Brain microvascular endothelial cell (primary cell): Measurements from ENCODE around the gene PTPRN2.
A peak's percentile ranks its signal among the peaks of the same experiment; 100 is the strongest.
"Not testable (repeated sequence)": the region's sequence is repeated elsewhere in the genome, so short reads cannot be mapped to it uniquely, and the experiment has no call there.

Experiments
- DNase-seq: peaks from one replicate; pipeline ENCODE4 v3.0.0-alpha.2; 2020
- H3K27ac ChIP-seq: fragments of 250-450 bp; sonication (Bioruptor Pico); 2 replicates; pipeline ENCODE4 v1.5.1; 2020; ENCODE audit warnings: mild to moderate bottlenecking, moderate library complexity
- H3K27me3 ChIP-seq: fragments of 250-450 bp; sonication (Bioruptor Pico); replicated peaks from 2 replicates; pipeline ENCODE4 v1.5.1; 2020; ENCODE audit warnings: mild to moderate bottlenecking
- H3K36me3 ChIP-seq: fragments of 250-450 bp; sonication (Bioruptor Pico); replicated peaks from 2 replicates; pipeline ENCODE4 v1.5.1; 2020; ENCODE audit warnings: mild to moderate bottlenecking
- H3K4me3 ChIP-seq: 2 replicates; pipeline ENCODE4 v1.5.1; 2011; ENCODE audit warnings: low read depth, mild to moderate bottlenecking, control low read depth, low read length, moderate library complexity
- in situ Hi-C: cut with HindIII; loops from 2 replicates; pipeline ENCODE4 v1.10.0; 2017; ENCODE audit warnings: low sequenced_read_pairs, low pct_ligation_motif_present
- TF ChIP-seq, protein P1 (sequence below): IDR thresholded peaks from 2 replicates; pipeline ENCODE4 v1.5.1; 2011; ENCODE audit warnings: low read depth, mild to moderate bottlenecking, moderate library complexity, low read length, control low read depth, inconsistent platforms; ENCODE audit errors: missing control alignments

PTPRN2 gene

DNA sequence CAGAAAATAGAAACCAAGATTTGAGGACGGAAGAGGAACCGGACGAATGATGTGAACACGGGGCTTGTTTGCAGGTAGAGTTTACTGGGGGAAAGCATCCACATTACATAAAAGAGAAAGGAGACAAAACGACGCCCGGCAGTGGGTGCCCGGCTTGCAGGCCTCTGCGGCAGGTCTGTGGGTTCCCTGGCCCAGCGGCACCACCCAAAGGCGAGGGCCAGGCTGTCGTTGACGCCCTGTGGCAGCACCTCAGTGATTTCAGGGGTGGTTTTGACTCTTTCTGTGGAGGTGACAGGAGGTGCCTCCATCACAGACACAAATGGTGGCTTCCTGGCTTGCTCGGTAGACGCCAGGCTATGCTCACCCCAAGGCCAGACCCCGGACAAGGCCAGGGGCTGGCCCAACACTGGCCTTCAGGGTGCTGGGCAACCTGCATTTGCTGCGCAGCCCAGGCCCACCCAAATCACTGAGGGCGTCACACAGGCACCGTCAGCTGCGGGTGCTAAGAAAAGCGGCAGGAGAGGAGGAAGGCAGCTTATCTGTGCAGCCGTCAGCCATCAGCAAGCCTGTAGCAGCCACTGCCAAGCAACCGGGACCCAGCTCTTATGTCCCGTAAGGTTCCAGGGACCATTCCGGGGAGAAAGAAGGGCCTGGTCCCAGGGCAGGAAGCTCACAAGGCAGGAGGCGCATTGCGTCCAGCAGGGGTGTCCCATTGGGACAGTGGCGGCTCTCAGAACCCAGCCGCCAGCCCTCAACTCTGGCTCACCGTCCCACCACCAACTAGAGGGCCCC is 230.3 kb downstream of the PTPRN2 start:
- no peak for DNase-seq
- no peak overlapping the region for H3K4me3 ChIP-seq
- TF ChIP-seq, protein P1, sequence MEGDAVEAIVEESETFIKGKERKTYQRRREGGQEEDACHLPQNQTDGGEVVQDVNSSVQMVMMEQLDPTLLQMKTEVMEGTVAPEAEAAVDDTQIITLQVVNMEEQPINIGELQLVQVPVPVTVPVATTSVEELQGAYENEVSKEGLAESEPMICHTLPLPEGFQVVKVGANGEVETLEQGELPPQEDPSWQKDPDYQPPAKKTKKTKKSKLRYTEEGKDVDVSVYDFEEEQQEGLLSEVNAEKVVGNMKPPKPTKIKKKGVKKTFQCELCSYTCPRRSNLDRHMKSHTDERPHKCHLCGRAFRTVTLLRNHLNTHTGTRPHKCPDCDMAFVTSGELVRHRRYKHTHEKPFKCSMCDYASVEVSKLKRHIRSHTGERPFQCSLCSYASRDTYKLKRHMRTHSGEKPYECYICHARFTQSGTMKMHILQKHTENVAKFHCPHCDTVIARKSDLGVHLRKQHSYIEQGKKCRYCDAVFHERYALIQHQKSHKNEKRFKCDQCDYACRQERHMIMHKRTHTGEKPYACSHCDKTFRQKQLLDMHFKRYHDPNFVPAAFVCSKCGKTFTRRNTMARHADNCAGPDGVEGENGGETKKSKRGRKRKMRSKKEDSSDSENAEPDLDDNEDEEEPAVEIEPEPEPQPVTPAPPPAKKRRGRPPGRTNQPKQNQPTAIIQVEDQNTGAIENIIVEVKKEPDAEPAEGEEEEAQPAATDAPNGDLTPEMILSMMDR: no peak
- in situ Hi-C loops: no loop called here
- H3K36me3 ChIP-seq: no peaks in the 10 kb centered on the region
- H3K27ac ChIP-seq: no peak overlapping the region
- no peaks in the 10 kb centered on the region for H3K27me3 ChIP-seq

DNA sequence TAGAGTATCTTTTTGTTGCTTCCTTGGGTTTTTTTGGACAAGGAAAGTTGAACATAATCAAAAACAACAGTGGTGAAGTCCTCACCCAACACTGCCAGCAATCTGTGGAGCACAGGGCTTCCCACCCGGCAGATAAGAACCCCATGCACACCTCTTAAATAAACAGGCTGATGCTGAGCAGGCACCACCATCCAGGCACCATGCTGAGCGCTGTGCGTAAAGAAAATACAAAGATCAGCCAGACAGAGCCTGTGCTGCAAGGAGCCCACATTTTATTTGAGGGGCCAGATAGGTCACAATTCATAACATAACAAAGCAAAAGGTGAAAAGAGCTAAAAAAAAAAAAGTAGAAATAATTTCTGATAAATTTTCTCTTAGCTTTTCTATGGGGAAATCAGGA is 231.2 kb downstream of the PTPRN2 start:
- no peak for DNase-seq
- Histone ChIP-seq H3K27ac (no peak overlapping the region), H3K27me3 (no peaks in the 10 kb centered on the region), H3K36me3 (no peaks in the 10 kb centered on the region), H3K4me3 (no peak overlapping the region)
- TF ChIP-seq, protein P1: no peak
- in situ Hi-C loops: no loop called here

DNA sequence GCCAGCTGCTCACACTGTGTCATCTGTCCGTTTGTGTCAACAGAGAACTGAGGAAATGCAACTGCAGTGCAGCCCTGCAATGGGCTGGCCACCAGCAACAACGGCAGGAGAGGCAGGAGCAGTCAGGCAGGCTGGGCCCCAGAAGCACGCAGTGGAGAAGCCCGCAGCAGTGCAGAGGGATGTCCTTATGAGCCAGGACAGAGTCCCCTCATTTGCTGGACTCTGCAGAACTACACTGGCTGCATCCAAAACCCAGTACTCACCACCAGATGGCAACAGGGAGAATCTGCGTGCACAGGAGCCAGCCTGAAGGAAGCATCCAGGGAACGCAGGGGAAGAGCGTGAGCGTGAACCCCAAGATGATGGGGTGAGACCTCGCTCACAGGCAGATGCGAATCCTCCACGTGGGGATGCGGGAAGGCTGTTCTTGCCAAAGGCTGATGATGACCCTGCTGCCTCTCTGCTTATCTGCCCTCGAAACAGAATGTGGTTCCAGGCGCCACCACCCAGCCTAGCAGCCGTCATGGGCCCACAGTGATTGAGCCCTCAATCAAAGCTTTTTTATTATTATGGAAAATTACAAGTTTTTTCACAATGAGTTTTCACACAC is 232.1 kb downstream of the PTPRN2 start:
- Histone ChIP-seq H3K36me3 (no peaks in the 10 kb centered on the region), H3K27me3 (no peaks in the 10 kb centered on the region), H3K27ac (no peak overlapping the region), H3K4me3 (no peak overlapping the region)
- in situ Hi-C loops: no loop called here
- TF ChIP-seq, protein P1: peak; percentile 17
- DNase-seq: peak; percentile 5

DNA sequence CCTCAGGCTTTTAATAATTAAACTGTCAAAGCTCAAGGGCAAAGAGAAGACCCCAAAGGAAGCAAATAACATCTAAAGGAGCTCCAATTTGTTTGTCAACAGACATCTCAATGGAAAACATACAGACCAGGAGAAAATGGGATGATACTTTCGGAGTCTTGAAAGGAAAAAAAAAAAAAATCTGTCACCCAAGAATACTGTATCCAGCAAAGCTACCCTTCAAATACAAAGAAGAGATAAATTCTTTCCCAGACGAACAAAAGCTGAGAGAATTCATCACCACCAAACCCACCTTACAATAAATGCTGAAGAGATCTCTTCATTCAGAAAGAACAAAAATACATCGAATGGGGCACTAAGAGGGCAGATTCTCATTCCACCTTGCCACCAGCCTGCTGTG is 232.8 kb downstream of the PTPRN2 start:
- no peaks in the 10 kb centered on the region for H3K27me3 ChIP-seq
- in situ Hi-C loops: no loop called here
- DNase-seq: no peak
- H3K27ac ChIP-seq: no peak overlapping the region
- H3K36me3 ChIP-seq: no peaks in the 10 kb centered on the region
- TF ChIP-seq, protein P1: no peak
- H3K4me3 ChIP-seq: no peak overlapping the region

DNA sequence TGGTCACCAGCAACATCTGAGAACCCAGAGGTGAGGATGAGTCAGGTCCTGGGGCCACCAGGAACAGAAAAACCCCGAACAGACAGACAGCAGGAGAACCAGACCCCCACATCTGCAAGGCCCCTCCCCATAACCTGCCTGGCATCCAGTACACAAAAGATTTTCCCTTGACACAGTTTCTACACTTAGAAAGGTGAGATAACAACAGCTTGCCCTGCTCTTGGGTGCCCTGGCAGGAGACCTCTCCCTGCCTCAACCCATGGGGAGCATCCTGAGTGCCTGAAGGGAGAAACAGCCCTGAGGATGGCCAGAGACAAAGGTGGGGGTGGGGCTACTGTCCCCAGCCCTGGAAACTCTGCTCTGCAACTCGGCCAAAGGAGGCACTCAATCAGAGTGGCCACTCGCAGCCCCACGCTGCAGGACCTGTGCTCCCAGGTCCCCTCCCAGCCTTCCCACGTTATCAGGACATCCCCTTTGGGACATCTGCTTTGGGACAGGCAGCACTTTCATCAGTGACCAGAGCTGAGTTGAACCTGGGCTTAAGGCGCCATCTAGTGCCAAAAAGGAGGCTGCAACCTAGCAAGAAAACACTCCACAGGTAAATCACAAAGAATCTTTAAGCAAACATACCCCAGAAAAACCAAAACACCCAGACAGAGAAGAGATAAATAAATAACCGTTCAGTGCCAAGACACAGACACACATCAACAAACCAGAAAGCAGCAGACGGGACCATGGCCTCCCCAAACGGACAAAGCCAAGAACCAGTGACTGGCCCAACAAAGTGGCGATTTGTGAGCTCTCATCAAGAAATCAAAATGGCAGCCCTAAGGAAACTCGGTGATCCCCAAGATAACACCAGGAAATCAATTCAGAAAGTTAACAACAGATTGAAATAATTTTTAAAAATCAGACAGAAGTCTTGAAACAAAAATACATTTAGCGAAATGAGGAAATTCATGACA is 233.7 kb downstream of the PTPRN2 start:
- Histone ChIP-seq H3K4me3 (no peak overlapping the region), H3K36me3 (no peaks in the 10 kb centered on the region), H3K27ac (no peak overlapping the region), H3K27me3 (no peaks in the 10 kb centered on the region)
- DNase-seq: peak; percentile 41
- in situ Hi-C loops: no loop called here
- TF ChIP-seq, protein P1: peak; percentile 44

DNA sequence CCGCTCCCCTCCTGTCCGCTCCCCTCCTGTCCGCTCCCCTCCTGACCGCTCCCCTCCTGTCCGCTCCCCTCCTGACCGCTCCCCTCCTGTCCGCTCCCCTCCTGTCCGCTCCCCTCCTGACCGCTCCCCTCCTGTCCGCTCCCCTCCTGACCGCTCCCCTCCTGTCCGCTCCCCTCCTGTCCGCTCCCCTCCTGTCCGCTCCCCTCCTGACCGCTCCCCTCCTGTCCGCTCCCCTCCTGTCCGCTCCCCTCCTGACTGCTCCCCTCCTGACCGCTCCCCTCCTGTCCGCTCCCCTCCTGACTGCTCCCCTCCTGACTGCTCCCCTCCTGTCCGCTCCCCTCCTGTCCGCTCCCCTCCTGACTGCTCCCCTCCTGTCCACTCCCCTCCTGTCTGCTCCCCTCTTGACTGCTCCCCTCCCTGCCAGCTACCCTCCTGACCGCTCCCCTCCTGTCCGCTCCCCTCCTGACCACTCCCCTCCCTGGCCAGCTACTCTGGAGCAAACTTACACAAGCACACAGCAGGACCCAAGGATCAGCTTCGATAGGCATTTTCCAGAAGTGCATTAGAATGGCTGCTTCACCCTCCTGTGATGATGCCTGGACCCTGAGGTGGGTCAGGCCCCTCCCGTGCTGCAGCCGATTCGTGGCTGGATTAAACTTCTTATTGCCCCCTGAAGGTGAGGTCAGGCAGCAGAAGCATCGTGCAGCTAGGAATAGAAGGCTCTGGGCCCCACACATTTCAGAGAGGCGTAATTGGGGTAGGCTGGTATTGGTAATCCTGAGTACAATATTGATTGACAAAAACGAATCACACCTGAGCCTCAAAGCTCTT is 235.5 kb downstream of the PTPRN2 start:
- DNase-seq, H3K36me3 ChIP-seq, H3K27me3 ChIP-seq, in situ Hi-C loops, H3K27ac ChIP-seq, H3K4me3 ChIP-seq: not testable (repeated sequence)
